GM10847 (cell line): ENCODE results near the gene HOXA6.

Source experiments
- POLR2A ChIP-seq: IDR thresholded peaks from 2 replicates; pipeline ENCODE4 v1.6.1; 2011; ENCODE audit not compliant: insufficient read length; ENCODE audit errors: extremely low read depth

HOXA6 gene

DNA sequence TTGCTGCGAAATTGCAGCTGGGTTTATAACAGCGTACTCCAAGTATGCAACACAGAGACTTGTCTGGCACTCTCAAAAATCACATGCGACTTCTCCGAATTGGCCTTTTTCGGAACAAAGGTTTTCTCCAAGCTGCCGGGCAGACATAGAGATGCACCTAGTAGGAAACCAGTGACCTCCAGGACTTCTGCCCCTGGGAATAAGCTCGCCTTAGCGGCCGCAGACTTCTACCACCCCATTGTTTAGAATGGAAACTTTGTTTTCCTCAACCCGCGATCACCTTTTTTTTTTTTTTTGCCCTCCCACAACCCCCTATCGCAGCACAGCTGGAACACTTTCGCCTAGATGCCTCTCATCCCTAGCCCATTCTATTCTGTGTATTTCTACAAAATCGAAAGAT, 31.5 kb upstream of the HOXA6 start:
- TF ChIP-seq POLR2A, result no peak

GRCh38 chr7:27178366-27178765, 30.8 kb upstream of the HOXA6 start:
- no peak for TF ChIP-seq POLR2A

DNA sequence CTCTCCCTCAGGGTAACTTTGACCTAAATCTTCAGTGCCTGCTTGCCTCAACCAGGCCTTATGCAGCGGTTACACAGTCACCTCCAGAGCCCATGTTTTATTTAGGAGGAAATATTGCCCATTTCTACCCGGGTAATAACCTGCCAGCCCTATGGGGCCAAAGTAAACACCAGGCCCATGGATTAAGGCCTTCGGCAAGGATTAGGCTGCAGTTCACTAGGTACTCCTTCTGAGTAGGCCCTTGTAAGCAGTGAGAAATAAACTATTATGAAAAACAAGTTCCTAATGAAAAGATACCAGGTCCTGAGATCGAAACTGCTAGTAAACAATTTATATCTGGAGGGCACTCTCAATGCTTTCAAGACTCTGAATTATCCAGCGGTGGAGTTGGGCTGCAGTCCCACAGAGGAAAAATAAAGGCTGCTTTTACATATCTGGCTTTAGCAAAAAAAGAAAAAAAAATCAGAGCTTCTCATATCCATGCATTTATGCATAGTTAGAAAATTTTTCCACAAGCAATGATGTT, 30.3 kb upstream of the HOXA6 start:
- TF ChIP-seq POLR2A, result no peak

GRCh38 chr7:27176962-27177794, 29.6 kb upstream of the HOXA6 start:
- TF ChIP-seq POLR2A, result no peak

GRCh38 chr7:27176524-27176845, 28.9 kb upstream of the HOXA6 start:
- TF ChIP-seq POLR2A, result no peak

DNA sequence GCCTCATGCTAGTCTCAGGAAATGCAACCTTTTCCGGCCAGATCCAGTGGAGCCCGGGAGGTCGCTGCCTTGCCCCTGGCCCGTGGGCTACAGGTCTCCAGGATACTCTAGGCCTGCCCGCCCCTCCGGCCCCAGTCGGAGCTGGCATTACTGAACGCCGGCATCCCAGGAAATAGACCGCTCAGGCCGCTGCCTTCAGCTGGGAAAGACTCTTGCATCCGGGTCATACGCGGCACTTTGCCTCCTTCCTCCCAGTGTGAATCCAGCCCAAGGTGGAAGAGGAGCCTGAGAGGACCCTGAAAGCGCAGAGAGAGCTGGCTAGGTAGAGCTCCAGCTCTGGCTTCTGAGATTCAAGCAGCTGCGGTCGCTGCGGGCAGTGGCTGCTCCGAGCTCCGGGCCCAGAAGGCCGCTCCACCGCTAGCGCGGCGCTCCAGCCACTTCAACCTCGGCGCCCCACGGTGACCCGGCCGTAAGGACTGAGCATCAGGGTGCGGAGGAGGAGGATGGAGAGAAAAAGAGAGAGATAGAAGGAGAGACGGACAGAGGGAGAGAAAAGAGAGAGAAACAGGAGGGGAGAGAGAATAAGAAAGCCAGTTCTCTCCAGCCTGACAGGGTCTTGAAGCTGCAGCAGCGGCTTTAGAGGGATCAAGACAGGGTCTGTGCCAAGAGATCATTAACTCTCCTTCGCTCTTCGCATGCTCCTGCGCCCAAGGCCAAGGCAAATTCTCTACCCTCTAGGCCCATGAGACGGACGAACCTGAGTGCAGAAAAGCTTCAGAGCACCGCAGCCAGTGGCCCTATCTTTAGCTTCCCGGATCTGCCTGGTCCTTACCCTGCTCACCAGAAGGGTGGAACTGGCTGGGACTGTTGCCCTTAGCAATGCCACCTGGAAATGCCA, 28.3 kb upstream of the HOXA6 start:
- no peak for TF ChIP-seq POLR2A

GRCh38 chr7:27174874-27175625, 27.5 kb upstream of the HOXA6 start:
- TF ChIP-seq POLR2A, result no peak

GRCh38 chr7:27173956-27174873, 26.6 kb upstream of the HOXA6 start, which contains the start of gene HOXA10:
TSS of gene HOXA10 (minus strand) at chr7:27174320. CDS start at chr7:27174306, 14 bp downstream.
- TF ChIP-seq POLR2A, result no peak

GRCh38 chr7:27173511-27173955, 26.0 kb upstream of the HOXA6 start:
- TF ChIP-seq POLR2A, result no peak

GRCh38 chr7:27172823-27173510, 25.4 kb upstream of the HOXA6 start:
- TF ChIP-seq POLR2A, result no peak

DNA sequence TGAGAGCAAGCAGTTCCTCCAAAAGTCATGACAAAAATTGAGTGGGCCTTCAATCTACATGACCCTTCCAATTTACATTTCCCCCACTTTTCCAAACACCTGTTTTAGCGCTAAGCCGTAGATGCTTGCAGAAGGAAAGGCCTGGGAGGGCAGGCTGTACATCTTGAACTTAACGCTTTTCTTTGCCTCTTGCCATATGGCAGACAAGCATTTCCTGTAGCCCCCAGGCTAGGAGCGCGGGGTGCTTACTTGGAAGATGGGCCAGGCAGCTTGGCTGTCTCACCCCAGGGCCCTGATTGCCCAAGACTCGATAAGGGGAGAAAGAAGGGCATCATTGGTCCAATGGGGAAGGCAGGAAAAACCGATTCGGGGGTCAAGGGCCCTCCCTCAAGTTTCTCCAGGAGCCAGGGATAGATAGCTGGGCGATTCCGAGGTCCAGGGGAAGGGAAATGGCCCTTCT, 24.8 kb upstream of the HOXA6 start:
- no peak for TF ChIP-seq POLR2A

DNA sequence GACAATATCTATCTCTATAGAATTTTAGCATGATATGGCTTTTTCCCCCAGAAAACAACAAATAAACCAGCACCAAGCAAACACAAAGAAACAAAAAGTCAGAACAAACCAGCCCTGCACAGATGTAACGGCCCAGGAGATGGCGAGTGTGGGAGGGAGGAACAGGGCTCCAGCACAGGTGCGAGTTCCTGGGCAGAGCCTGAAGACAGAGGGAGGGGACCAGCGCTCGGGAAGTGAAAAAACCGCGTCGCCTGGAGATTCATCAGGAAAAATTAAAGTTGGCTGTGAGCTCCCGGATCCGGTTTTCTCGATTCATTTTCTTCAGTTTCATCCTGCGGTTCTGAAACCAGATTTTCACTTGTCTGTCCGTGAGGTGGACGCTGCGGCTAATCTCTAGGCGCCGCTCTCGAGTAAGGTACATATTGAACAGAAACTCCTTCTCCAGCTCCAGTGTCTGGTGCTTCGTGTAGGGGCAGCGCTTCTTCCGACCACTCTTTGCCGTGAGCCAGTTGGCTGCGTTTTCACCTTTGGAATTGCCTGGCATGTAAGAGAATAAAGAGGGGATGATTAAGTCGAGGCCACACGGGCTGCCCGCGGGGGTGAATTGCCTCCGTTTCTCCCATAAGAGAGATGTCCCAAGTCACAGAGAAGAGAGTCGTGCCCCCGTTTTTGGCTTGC, 24.2 kb upstream of the HOXA6 start:
- TF ChIP-seq POLR2A, result no peak

GRCh38 chr7:27171325-27171636, 23.7 kb upstream of the HOXA6 start:
- TF ChIP-seq POLR2A, result no peak
